Measurements from ENCODE around the gene VMAC.
A peak's percentile ranks its signal among the peaks of the same experiment; 100 is the strongest.
"Not testable (repeated sequence)": the region's sequence is repeated elsewhere in the genome, so short reads cannot be mapped to it uniquely, and the experiment has no call there.

VMAC gene

GRCh38 chr19:5904352-5905113 lies at the start of gene VMAC:
VMAC (plus strand) TSS chr19:5904872; CDS start chr19:5904891, 19 bp downstream.
- peak; percentile 100 for DNase-seq (ENCODE audit: low read depth, low spot score)

GRCh38 chr19:5855151-5855550 lies 49.5 kb upstream of the VMAC start:
- not testable (repeated sequence) for DNase-seq (ENCODE audit: low read depth, low spot score)

- DNase-seq (ENCODE audit: low read depth, low spot score): no peak
These were observed 47.2 kb upstream of the VMAC start for GRCh38 chr19:5857203-5858081.

GRCh38 chr19:5863030-5863665 lies 41.5 kb upstream of the VMAC start:
- no peak for DNase-seq (ENCODE audit: low read depth, low spot score)

GRCh38 chr19:5864013-5864720 lies 40.5 kb upstream of the VMAC start:
- DNase-seq (ENCODE audit: low read depth, low spot score): no peak

GRCh38 chr19:5864725-5865486 lies 39.8 kb upstream of the VMAC start:
- no peak for DNase-seq (ENCODE audit: low read depth, low spot score)

GRCh38 chr19:5865772-5866171 lies 38.9 kb upstream of the VMAC start:
- DNase-seq (ENCODE audit: low read depth, low spot score): no peak

- no peak for DNase-seq (ENCODE audit: low read depth, low spot score)
These were observed 37.2 kb upstream of the VMAC start for GRCh38 chr19:5867201-5868136.

GRCh38 chr19:5870986-5871394 lies 33.7 kb upstream of the VMAC start:
- DNase-seq (ENCODE audit: low read depth, low spot score): no peak

GRCh38 chr19:5873617-5874199 lies 31.0 kb upstream of the VMAC start:
- DNase-seq (ENCODE audit: low read depth, low spot score): no peak

GRCh38 chr19:5874496-5874895 lies 30.2 kb upstream of the VMAC start:
- not testable (repeated sequence) for DNase-seq (ENCODE audit: low read depth, low spot score)

- no peak for DNase-seq (ENCODE audit: low read depth, low spot score)
These were observed 27.2 kb upstream of the VMAC start for GRCh38 chr19:5877427-5877826.

- no peak for DNase-seq (ENCODE audit: low read depth, low spot score)
These were observed 26.8 kb upstream of the VMAC start for GRCh38 chr19:5877882-5878281.

GRCh38 chr19:5880196-5880595 lies 24.5 kb upstream of the VMAC start:
- no peak for DNase-seq (ENCODE audit: low read depth, low spot score)

- DNase-seq (ENCODE audit: low read depth, low spot score): no peak
These were observed 24.0 kb upstream of the VMAC start for GRCh38 chr19:5880604-5881078.

- DNase-seq (ENCODE audit: low read depth, low spot score): no peak
These were observed 23.0 kb upstream of the VMAC start for GRCh38 chr19:5881543-5882299.

- no peak for DNase-seq (ENCODE audit: low read depth, low spot score)
These were observed 22.2 kb upstream of the VMAC start for GRCh38 chr19:5882421-5882968.
